GM12873 (cell line): ENCODE results near the gene B3GALT5.

ENCODE experiments used
- TF ChIP-seq, protein P1 (sequence below): IDR thresholded peaks from 2 replicates; pipeline ENCODE4 v1.5.1; 2012; ENCODE audit warnings: low read depth, mild to moderate bottlenecking, moderate library complexity, low read length, control low read depth; ENCODE audit not compliant: insufficient read depth; ENCODE audit errors: missing control alignments

Gene B3GALT5

DNA sequence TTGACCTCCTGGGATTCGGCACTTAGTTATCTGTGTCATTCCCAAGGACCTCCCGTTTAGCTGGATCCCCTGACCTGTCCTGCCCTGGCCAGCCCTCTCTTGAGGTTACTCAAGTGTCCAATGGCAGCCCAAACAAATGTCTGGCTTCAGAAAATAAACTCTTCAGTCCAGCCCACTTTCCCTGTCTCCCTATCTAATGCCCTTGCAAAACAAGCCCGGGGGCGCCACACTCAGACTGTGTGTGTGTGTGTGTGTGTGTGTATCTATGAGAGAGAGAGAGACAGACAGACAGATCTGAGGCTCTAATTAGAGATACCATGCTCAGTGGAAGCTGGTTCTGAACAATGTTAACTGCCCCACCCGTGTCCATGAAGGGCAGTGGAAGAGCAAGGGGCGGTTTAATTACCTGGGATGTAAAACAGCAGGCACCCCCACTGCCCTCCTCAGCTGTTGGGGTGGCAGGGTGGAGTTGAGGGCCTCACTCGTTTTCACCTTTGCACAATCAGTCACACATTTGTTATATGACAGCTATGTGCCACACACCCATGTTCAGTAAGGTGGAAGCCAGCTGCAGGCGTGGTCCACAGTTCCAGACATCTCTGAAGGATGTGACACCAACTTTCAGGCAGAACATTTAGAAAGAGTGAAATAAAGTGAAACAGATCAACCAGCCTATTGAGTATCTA, 57.4 kb downstream of the B3GALT5 start:
- TF ChIP-seq, protein P1, sequence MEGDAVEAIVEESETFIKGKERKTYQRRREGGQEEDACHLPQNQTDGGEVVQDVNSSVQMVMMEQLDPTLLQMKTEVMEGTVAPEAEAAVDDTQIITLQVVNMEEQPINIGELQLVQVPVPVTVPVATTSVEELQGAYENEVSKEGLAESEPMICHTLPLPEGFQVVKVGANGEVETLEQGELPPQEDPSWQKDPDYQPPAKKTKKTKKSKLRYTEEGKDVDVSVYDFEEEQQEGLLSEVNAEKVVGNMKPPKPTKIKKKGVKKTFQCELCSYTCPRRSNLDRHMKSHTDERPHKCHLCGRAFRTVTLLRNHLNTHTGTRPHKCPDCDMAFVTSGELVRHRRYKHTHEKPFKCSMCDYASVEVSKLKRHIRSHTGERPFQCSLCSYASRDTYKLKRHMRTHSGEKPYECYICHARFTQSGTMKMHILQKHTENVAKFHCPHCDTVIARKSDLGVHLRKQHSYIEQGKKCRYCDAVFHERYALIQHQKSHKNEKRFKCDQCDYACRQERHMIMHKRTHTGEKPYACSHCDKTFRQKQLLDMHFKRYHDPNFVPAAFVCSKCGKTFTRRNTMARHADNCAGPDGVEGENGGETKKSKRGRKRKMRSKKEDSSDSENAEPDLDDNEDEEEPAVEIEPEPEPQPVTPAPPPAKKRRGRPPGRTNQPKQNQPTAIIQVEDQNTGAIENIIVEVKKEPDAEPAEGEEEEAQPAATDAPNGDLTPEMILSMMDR: no peak

DNA sequence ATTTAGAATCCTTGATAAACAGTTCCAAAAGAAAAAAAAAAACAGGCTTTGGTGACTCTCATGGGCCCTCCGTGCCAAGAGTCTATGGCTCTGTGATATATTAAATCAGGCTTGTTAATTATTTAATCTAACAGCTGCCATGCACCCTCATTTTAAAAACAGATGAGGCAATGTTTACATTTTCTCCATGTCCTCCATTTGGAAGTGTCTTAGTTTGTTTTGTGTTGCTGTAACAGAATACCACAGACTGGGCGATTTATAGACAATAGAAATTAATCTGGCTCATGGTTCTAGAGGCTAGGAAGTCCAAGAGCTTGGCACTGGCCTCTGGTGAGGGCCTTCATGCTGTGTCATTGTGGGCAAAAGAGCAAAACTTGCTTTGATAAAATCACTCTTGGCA, 58.0 kb downstream of the B3GALT5 start:
- TF ChIP-seq, protein P1: no peak

DNA sequence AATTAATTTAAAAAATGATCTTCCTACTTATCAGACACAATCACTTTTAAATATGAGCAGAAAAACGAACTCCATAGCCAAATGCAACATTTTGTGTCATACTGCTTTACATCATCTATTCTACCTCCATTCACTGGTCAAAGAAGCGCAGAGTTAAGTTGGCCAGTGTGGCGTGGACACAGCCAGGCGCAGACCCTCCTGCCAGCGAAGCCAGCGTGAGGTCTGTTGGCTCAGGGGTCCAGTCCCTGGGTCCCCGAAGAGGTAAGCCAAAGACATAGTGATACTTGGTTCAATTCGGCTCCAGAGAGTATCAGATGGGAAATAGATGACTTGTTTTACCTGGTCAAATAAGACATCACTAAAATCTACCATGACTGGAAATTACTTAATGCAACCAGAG, 59.2 kb downstream of the B3GALT5 start:
- TF ChIP-seq, protein P1: no peak

DNA sequence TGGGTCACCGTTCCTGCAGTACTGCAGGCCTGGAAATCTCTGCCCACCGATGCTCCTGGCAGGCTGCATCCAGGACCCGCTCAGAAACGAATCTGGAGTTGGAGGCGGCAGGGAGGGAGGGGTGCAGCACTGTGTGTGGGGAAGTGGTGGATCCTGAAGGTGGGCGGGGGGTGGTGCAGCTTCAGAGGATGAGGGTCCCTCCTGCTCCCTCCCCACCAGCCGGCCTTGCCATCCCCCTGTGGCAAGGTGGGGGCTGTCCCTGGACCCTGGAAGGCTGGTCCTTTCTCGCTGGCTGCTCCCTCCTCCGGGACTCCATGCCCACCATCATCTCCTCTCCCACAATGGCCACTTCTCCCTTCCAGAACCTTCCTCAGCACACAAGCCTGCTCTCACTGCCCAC, 60.4 kb downstream of the B3GALT5 start:
- TF ChIP-seq, protein P1: no peak

DNA sequence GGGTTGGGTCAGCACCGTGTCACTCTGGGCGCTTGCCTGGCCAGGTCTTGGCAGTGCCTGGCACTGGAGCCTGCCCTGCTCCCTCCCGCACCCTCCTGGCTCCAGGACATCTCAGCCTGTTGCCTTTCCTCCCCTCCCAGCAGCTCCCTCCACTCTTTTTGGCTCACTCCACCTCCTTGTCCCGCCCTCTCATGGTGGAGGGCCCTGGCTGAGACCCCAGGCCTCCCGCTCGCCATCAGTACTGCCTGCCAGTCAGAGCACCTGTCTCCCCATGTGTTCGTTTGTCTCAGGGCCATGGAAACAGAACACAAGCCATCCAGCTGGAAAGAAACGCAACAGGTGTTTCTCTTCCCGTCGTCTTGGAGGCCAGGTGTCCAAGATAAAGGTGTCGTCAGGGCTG, 61.0 kb downstream of the B3GALT5 start:
- TF ChIP-seq, protein P1: no peak

DNA sequence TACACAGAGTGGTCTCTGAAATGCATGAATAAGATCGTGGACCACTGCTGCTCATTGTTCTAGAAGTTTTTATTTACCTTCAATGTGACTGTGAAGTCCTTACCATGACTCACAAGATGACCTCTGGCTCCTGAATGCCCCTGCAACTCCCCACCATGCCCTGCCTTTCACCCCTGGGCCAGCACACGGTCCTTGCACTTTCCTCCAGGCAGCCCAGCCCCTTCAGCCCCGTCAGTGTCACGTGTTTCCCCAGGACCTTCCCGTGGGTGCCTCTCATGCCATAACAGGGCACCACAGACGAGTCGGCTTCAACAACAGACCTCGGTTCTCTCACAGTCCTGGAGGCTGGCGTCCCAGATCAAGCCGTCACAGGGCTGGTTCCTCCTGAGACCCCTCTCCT, 62.1 kb downstream of the B3GALT5 start:
- TF ChIP-seq, protein P1: no peak

DNA sequence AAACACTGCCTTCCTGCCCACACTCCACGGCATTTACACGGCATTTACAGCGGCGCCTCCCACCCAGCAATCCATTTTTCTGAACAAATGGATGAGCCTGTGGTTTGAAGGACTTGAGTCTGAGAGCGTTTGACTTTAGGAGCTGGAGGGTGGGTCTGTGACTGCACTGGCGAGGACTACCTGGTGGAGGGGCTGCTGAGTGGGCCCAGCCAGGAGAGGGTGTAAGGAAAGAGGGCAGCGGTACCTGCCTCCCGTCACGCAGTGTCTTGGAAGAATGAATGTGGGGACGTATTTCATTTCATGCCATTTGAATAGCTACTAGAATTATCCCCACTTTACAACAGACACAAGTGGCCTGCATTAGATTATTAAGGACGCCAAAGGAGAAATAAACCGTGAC, 62.9 kb downstream of the B3GALT5 start:
- TF ChIP-seq, protein P1: no peak
